Panc1 (cell line): ENCODE results near the gene MAEA. TPM values are rescaled to one million over a fixed set of nuclear protein-coding genes. Genes with fewer than 3 reads are reported as not detected.

ENCODE experiments used
- ATAC-seq: fragments of 200-7000 bp; cut with Tn5 transposase; 2 replicates; pipeline ENCODE4 v1.9.1; 2020; ENCODE audit warnings: mild to moderate bottlenecking, moderate library complexity
- BruUV-seq: library from RNA; stranded (reverse); fragments of 400-500 nt; replicated peaks from 2 replicates; lab custom pipeline; 2021; lab: Mats Ljungman, UMichigan
- CTCF ChIA-PET: fragments of 300-600 bp; sonication (Branson Sonifier 250); formaldehyde crosslinking; loops from one replicate; lab custom pipeline; 2022; ENCODE audit warnings: antibody characterized with exemption; lab: Charles Lee
- POLR2A ChIA-PET: fragments of 300-600 bp; sonication (Branson Sonifier 250); formaldehyde crosslinking; loops from one replicate; lab custom pipeline; 2022; ENCODE audit warnings: antibody characterized with exemption; lab: Charles Lee
- DNase-seq: peaks from one replicate; pipeline ENCODE4 v3.0.0-alpha.2; 2010; ENCODE audit warnings: low read depth, low spot score
- H3K27ac ChIP-seq: 2 replicates; pipeline ENCODE4 v1.5.1; 2011; ENCODE audit warnings: mild to moderate bottlenecking, low read length, inconsistent platforms
- H3K27me3 ChIP-seq: fragments of 200-500 bp; sonication (Bioruptor generic); 2 replicates; pipeline ENCODE4 v1.6.0; 2014; ENCODE audit warnings: low read length, inconsistent platforms; ENCODE audit not compliant: control insufficient read depth, insufficient read depth
- H3K36me3 ChIP-seq: fragments of 200-500 bp; sonication (Bioruptor generic); 2 replicates; pipeline ENCODE4 v1.5.1; 2014; ENCODE audit warnings: inconsistent platforms, mild to moderate bottlenecking, low read length, moderate library complexity; ENCODE audit not compliant: control insufficient read depth, insufficient read depth
- H3K4me1 ChIP-seq: 2 replicates; pipeline ENCODE4 v1.5.1; 2011; ENCODE audit warnings: inconsistent platforms, mild to moderate bottlenecking, low read length, moderate library complexity; ENCODE audit not compliant: control insufficient read depth, insufficient read depth
- H3K4me3 ChIP-seq, 2 experiments: 2 replicates each; pipeline ENCODE4 v1.5.1; 2011 to 2012; ENCODE audit warnings: low read depth in 2 of 2, low read length in 2 of 2, mild to moderate bottlenecking in 2 of 2, inconsistent platforms in 1 of 2, moderate library complexity in 1 of 2
- H3K9me3 ChIP-seq: fragments of 200-500 bp; sonication (Bioruptor generic); 2 replicates; pipeline ENCODE4 v1.5.1; 2014; ENCODE audit warnings: low read depth, mild to moderate bottlenecking, inconsistent platforms, low read length, moderate library complexity; ENCODE audit not compliant: control insufficient read depth, insufficient read depth
- CTCF ChIP-seq: fragments of 450-650 bp; IDR thresholded peaks from 2 replicates; pipeline ENCODE4 v1.5.1; 2017; ENCODE audit warnings: mild to moderate bottlenecking
- POLR2AphosphoS5 ChIP-seq: IDR thresholded peaks from 2 replicates; pipeline ENCODE4 v1.6.1; 2012; ENCODE audit warnings: mild to moderate bottlenecking, low read depth, low read length, moderate library complexity
- SIN3A ChIP-seq: IDR thresholded peaks from 2 replicates; pipeline ENCODE4 v1.6.1; 2012; ENCODE audit warnings: low read depth, mild to moderate bottlenecking, low read length, moderate library complexity, borderline replicate concordance; ENCODE audit not compliant: insufficient read depth
- TCF7L2 ChIP-seq: IDR thresholded peaks from 2 replicates; pipeline ENCODE4 v1.6.1; 2011; ENCODE audit warnings: mild to moderate bottlenecking, low read depth, low read length, inconsistent platforms
- in situ Hi-C: cut with HindIII; loops from 2 replicates; pipeline ENCODE4 v1.10.0; 2016; ENCODE audit warnings: low sequenced_read_pairs, low pct_unique_long_range_greater_than_20kb
- intact Hi-C: fragments of 100-400 bp; cut with micrococcal nuclease; formaldehyde crosslinking; loops from one replicate; pipeline ENCODE4 v1.10.0; 2022; ENCODE audit not compliant: unreplicated experiment
- total RNA-seq: library from RNA; stranded (reverse); gene quantifications from one replicate; pipeline ENCODE4 v1.2.1, GENCODE V29; 2021; ENCODE audit not compliant: unreplicated experiment
- TF ChIP-seq, protein P1 (sequence below), 2 experiments: IDR thresholded peaks; 2 replicates each; pipeline ENCODE4 v1.6.1; 2011 to 2012; ENCODE audit warnings: low read depth in 2 of 2, control low read depth in 1 of 2, low read length in 1 of 2, mild to moderate bottlenecking in 1 of 2, moderate library complexity in 1 of 2; ENCODE audit not compliant: insufficient read depth in 1 of 2

Gene MAEA
- total RNA-seq, 1 experiment from 2014 or later = 62.3 TPM

GRCh38 chr4:1255151-1255550, 34.5 kb upstream of the MAEA start:
- Histone ChIP-seq H3K36me3 (no peaks in the 10 kb centered on the region), H3K4me3 (no peak overlapping the region), H3K27me3 (no peaks in the 10 kb centered on the region), H3K4me1 (no peaks in the 10 kb centered on the region), H3K27ac (no peak overlapping the region), H3K9me3 (peaks cover 11% of the 10 kb centered on the region; the same call in 1 of the 2 replicates)
- no peak for TF ChIP-seq SIN3A
- no peak for TF ChIP-seq POLR2AphosphoS5
- TF ChIP-seq TCF7L2 = no peak
- TF ChIP-seq CTCF = no peak
- TF ChIP-seq, protein P1, sequence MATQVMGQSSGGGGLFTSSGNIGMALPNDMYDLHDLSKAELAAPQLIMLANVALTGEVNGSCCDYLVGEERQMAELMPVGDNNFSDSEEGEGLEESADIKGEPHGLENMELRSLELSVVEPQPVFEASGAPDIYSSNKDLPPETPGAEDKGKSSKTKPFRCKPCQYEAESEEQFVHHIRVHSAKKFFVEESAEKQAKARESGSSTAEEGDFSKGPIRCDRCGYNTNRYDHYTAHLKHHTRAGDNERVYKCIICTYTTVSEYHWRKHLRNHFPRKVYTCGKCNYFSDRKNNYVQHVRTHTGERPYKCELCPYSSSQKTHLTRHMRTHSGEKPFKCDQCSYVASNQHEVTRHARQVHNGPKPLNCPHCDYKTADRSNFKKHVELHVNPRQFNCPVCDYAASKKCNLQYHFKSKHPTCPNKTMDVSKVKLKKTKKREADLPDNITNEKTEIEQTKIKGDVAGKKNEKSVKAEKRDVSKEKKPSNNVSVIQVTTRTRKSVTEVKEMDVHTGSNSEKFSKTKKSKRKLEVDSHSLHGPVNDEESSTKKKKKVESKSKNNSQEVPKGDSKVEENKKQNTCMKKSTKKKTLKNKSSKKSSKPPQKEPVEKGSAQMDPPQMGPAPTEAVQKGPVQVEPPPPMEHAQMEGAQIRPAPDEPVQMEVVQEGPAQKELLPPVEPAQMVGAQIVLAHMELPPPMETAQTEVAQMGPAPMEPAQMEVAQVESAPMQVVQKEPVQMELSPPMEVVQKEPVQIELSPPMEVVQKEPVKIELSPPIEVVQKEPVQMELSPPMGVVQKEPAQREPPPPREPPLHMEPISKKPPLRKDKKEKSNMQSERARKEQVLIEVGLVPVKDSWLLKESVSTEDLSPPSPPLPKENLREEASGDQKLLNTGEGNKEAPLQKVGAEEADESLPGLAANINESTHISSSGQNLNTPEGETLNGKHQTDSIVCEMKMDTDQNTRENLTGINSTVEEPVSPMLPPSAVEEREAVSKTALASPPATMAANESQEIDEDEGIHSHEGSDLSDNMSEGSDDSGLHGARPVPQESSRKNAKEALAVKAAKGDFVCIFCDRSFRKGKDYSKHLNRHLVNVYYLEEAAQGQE (IDR thresholded peaks at IDR 0.05; ENCODE audit: insufficient read depth in 1 of 2, low read depth in 2 of 2, low read length in 1 of 2) = no peak
- ATAC-seq = no peak
- BruUV-seq = no TSS peak
- DNase-seq = no peak
- intact Hi-C loops (no loop called here), in situ Hi-C loops (no loop called here)
- POLR2A ChIA-PET = interaction anchor here (0.5 kb wide), 1 partner anchor 311 kb away, joined by 7 read pairs; no protein-coding TSS in a partner anchor
- CTCF ChIA-PET = no interaction called here

- ChIA-PET POLR2A (interaction anchor here (0.5 kb wide), 1 partner anchor 310 kb away, joined by 7 read pairs; no protein-coding TSS in a partner anchor), CTCF (no interaction called here)
- H3K9me3 ChIP-seq = peaks cover 7% of the 10 kb centered on the region; the same call in 1 of the 2 replicates
- BruUV-seq = no TSS peak
- DNase-seq = no peak
- no peak for ATAC-seq
- in situ Hi-C loops = no loop called here
- H3K36me3 ChIP-seq = no peaks in the 10 kb centered on the region
- intact Hi-C loops = no loop called here
- TF ChIP-seq CTCF (no peak), SIN3A (no peak), POLR2AphosphoS5 (no peak), TCF7L2 (no peak)
- TF ChIP-seq, protein P1 (IDR thresholded peaks at IDR 0.05; ENCODE audit: insufficient read depth in 1 of 2, low read depth in 2 of 2, low read length in 1 of 2) = no peak
- H3K27me3 ChIP-seq = no peaks in the 10 kb centered on the region
- H3K4me1 ChIP-seq = no peaks in the 10 kb centered on the region
- no peak overlapping the region for H3K4me3 ChIP-seq
- no peak overlapping the region for H3K27ac ChIP-seq
Observed at GRCh38 chr4:1255699-1256098, 34.0 kb upstream of the MAEA start.
